M059J (cell line): ENCODE measurements around the gene TMED3. TPM values are rescaled to one million over a fixed set of nuclear protein-coding genes. Genes with fewer than 3 reads are reported as not detected.

Experiments
- DNase-seq: peaks from one replicate; pipeline ENCODE4 v3.0.0-alpha.2; 2012; ENCODE audit warnings: low read depth
- total RNA-seq: library from RNA; depleted of rRNA; stranded (reverse); fragments of >200 nt; shearing (Covaris generic); gene quantifications from 2 replicates; pipeline ENCODE4 v1.2.3, GENCODE V29; 2014; rRNA removed

TMED3 gene
- 184 and 192 TPM in 2 replicates for total RNA-seq

DNA sequence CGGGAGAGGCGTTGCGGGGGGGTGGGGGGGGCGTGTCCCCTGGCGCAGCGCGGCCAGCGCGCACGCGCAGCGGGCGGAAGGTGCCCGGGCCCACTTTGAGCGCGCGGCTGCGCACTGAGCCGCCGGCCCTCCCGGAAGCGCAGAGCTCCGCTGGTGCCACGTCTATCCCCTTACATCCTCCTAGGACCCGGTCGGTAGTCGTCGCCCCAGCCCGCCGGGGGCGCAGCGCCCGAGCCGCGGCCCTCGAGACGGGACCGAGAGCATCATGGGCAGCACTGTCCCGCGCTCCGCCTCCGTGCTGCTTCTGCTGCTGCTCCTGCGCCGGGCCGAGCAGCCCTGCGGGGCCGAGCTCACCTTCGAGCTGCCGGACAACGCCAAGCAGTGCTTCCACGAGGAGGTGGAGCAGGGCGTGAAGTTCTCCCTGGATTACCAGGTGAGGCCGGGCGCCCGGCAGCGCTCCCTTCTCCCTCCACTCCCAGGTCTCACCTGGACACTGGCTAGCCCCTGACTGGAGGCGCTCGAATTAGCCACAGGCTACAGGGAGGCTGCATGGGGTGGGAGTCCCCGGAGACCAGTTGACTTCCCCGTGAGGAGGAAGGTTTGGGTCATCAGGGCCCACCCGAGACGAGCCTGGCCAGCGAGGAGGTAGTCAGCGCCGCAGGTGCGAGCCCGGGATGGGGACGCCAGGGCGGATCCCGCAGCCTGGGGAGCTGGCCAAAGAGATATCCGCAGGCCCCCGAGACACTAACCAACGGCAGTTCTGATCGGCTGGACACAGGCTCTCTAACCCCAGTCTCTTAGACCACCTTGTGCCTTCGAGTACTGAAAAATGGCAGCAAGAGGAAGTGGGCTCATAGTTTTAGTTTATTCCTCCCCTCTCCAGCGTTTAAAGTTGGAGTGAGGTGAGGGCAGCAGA lies at the start of gene TMED3:
Gene TMED3, plus strand, starts transcription at position 128 of the 916 bp plus-strand sequence. Its CDS starts 138 bp downstream, at position 266.
- peak; percentile 83 for DNase-seq

GRCh38 chr15:79261836-79262235 lies 49.1 kb upstream of the TMED3 start:
- DNase-seq: no peak

DNA sequence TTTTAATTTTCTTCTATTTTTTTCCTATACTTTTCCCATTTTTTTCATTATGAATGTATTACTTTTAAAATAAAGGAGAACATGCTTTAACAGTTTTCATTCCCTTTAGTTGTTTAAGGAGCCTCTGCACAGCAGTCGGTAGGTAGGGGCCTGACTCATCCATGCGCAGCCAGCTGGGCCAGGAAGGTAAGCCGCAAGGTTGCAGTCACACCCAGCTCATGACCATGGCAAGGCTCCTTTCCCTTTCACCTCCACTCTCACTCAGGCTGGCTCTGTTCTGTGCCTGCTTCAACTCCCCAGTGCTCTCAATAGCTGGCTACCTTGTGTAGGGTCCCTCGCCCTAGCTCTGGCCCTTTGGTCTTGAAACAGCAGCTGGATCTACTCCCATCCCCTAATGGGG lies 45.7 kb upstream of the TMED3 start:
- peak; percentile 5 for DNase-seq

DNA sequence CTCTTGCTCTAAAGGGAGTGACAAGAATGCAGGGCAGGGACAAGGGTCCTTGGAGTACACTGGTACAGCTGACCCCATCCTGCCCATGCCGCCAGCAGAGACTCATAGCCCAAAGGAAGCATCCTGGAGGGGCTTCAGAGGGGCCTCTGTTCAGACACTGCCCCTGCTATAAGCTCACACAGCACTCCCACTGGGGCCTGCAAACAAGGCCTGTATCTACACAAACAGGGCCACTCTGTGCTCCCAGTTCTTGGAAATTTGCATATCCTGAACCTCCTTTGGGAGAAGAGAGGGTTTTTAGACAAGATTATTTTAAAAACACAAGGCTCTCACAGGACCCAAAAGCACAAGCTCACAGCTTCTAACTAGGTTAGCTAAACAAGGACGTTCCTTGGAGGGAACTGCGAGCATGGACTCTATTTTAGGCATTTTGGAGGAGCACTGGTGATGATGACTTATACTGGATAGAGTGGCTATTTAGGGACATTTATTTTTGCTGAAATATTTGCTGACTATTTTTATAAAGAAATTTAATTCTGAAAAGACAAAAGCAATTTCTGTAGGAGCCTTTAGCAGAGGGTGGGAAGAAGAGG lies 44.8 kb upstream of the TMED3 start:
- DNase-seq: no peak

DNA sequence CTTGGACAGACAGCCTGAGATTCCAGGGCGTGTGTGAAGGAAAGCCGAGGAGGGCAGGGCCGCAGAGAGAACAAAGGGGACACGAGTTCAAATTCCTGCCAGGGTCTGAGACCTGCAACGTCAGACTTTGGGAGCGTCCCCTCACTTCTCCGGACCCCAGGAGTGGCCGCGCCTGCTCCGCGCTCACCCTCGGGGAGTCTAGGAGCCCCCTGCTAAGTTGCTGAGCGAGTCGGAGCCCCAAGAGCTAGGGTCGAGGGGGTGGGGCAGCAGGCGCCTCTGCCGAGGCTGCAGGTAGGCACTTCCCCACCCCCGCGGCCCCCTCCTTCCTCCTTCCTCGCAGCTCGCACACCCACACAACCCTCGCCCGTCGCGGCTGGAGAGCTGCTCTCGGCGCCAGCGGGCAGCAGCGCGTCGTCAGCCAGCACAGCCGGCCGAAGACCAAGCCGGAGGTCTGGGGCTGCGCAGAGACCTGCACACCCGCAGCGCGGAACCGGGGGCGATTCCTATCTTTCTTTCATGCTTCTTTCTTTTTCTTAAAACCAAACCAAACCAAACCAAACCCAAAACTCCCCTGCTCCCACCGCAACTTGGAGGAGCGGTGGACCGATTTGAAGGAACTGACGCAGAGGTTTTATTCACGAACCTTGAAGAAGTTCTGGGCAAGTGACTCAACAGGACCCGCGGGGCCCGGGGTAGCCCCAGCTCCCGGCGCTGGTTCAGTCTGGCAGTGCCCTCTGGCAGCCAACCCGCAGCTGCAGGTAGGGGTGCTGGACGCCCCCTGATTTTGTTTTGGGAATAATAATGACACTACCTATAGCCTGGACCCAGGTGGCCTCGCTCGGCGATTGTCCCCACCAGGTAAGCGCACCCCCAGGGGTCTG lies 28.3 kb upstream of the TMED3 start, which contains the start of gene ANKRD34C:
Gene ANKRD34C, plus strand, starts transcription at position 352 of the 881 bp plus-strand sequence. CDS start 10,563 bp downstream, outside the sequence.
- DNase-seq: no peak

GRCh38 chr15:79283252-79284048 lies 27.5 kb upstream of the TMED3 start:
- DNase-seq: peak; percentile 5

DNA sequence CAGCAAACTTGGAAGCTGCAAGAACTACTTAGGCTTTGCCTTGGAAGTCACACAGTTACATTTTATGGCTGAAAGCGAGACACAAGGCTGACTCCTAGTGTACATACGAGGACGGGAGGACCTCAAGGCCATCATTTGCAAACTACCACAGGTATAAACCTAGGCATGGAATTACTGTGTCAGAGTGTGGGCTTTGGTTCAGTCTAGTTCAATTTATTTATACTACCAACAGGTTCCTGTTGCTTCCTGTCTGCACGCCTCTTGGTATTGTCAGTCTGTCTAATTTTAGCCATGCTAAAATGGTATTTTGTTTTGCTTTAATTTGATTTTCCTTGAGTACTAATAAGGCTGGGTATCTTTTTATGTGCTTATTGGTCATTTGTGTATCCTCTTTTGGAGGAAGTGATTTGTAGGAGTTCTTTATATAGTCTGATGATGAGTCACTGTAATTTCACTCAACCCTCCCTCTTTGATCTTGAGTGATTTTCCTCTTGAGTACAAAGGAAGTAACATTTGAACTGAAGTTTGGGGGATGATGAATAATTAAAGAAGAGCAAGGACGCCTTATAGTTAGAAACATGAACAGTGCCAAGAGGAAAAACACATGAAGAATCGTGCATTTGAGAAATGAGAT lies 20.2 kb upstream of the TMED3 start:
- no peak for DNase-seq

DNA sequence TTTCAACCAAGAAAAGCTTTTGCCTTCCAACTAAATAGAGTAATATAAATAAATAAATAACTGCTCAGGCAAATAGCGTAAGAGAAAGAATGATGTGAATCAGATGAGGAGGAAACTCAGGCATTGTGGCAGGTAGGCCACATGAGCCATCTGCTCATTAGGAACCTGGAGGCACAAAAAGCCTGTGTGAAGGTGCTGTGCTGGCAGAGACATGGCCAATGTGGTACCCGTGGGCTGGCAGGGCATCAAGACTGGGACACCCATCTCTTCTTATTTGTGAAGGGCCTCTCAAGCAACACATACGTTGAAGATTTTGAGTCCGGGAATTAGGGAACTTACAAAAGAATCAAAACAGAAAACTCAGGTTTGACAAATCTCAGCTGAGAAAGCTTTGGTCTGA lies 18.9 kb upstream of the TMED3 start:
- no peak for DNase-seq

DNA sequence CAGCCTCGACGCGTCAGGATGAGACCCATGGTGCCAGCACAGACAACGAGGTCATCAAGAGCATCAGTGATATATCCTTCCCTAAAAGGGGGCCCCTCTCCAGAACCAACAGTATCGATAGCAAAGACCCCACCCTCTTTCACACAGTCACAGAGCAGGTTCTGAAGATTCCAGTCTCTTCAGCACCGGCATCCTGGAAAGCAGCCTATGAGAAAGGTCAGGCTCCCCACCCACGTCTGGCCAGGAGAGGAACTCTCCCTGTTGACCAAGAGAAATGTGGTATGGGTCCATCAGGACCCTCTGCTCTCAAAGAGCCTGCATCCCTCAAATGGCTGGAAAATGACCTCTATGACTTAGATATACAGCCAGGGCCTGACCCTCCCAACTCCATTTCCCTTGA lies 16.8 kb upstream of the TMED3 start:
- no peak for DNase-seq

GRCh38 chr15:79296583-79296982 lies 14.3 kb upstream of the TMED3 start:
- no peak for DNase-seq

- no peak for DNase-seq
These were observed 11.6 kb upstream of the TMED3 start for GRCh38 chr15:79299126-79299840.

- no peak for DNase-seq
These were observed 11.1 kb upstream of the TMED3 start for GRCh38 chr15:79299841-79300235.

DNA sequence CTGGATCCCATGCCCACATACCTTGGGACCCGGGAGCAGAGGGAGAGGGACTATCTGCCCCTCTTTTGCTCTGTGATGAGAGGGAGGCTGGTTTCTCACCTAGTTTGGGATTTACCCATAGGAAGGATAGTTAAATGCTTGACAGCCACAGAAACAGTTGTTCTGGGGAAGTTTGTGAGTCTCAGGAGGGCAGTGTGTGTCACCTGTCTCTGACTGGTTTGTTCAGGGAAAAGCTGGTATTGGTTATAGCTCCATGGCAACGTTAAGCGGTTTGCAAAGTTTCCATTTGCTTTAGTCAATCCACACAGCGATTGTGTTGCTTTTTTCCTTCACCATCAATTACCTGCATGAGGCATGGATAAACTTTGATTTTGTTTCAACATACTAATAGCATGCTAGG lies 3.7 kb upstream of the TMED3 start:
- DNase-seq: no peak

DNA sequence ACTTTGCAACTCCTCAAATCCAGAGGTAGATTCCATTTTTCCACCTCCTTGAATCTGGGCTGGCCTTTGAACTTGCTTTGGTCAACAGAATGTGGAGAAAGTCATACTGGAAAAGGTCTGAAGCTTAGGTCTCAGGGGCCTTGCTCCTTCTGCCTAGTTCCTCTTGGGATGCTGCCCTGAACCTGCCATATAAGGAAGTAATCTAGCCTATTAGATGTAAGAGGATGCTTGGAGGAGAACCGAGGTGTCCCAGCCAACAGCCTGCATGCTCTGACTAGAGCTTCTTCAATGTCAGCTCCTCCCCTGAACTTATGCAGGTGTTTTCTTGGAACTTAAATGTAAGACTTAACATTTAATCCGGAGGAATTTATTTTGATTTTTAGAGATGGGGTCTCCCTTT lies 2.0 kb upstream of the TMED3 start:
- DNase-seq: no peak

GRCh38 chr15:79310612-79310984 lies 314 bp upstream of the TMED3 start:
- DNase-seq: peak; percentile 43

DNA sequence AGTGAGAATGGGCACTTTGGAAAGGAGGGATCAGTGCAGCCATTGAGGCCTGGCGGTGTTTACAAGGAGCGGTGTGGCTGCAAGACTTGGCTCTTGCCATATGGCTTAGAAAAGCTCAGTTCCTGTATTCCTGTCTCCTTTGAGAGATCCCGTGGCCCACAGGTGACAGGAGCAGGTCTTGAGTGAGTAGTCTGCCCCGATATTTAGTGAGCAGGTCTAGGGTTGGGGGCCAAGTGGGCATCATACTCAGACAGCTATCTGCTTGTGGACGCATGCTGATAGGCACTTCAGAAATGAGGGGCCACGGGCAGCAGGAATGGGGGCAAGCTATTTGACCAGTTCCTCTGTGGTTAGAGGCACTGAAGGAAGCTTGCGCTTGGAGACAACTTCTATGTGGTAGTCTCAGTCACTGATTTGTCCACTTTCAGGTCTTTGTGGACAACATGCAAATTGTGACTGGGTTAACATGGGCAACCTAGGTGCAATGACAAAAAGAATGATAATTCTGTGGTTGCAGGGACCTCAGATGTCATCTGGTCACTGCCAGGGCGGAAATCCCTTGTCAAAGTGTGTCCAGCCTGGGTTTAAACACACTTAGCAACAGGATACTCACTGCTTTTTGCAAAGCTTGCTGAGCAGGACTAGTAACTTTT lies 1.1 kb downstream of the TMED3 start:
- DNase-seq: no peak

- DNase-seq: no peak
These were observed 3.3 kb downstream of the TMED3 start for GRCh38 chr15:79314186-79314585.

GRCh38 chr15:79314811-79315210 lies 3.9 kb downstream of the TMED3 start:
- DNase-seq: no peak

- no peak for DNase-seq
These were observed 4.9 kb downstream of the TMED3 start for GRCh38 chr15:79315623-79316328.
